HG03045 (cell line): ENCODE data around the gene CSN2.
"Not testable (repeated sequence)": the region's sequence is repeated elsewhere in the genome, so short reads cannot be mapped to it uniquely, and the experiment has no call there.

ENCODE experiments used
- ATAC-seq: cut with Tn5 transposase; IDR thresholded peaks from one replicate; pipeline ENCODE4 v1.9.1; 2021; ENCODE audit warnings: mild to moderate bottlenecking, moderate library complexity; ENCODE audit not compliant: unreplicated experiment

The CSN2 gene, protein sequence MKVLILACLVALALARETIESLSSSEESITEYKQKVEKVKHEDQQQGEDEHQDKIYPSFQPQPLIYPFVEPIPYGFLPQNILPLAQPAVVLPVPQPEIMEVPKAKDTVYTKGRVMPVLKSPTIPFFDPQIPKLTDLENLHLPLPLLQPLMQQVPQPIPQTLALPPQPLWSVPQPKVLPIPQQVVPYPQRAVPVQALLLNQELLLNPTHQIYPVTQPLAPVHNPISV

DNA sequence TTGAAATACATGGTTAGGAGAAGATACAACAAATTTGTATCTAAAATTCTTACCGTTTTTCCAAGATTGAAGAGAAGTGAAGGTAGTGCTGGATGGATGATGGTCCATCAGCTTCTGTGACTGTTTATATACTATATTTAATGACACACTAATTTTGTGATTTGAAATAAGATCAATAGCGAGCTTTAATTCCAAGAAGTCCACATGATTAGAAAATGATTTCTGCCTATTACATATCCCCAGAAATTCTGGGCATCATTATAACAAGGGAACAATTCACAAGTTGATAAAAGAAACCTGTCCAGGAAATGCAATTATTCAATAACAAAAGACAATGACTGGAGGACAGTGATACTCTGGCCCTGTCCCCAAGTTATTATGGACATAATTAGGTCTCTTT is at the start of gene CSN2:
CSN2 (minus strand) TSS at position 101 of the 400 bp plus-strand sequence. CDS start 4,733 bp downstream, outside the sequence.
- no peak for ATAC-seq

DNA sequence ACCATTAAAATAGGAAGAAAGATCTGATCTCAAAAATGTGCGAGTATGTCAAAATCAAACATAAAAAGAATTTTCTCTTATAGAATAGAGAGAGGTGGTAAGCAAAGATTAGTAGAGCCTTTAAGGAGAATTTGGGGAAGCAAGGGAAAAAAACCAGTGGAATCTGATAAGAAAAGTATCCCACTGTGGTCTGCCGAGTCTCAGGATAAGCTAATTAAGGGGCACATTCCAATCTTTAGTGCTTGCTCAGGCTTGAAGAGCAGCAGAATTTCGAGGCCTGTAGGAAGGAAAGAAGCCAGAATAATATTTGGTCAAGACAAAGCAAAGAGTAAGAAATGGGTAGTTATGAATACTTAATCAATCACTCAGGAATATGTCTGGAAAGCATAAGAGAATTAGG is 43.2 kb upstream of the CSN2 start:
- no peak for ATAC-seq

DNA sequence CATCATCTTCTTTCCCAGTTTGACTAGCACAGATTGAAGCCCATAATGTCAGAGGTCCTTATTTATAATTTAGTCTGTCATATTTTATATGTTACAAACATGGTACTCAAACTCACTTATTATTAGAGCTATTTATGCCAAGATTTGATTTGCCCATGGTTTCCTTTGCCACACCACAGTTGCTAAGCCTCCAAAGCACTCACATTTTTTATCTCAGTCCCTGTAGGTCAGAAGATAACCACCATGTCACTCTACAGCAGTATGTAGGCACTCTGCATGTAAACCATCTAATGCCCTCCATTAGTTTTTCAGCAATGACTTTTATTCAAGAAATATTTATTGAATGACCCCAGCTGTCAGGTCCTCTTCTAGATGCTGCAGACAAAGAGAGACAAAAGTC is 37.0 kb upstream of the CSN2 start:
- no peak for ATAC-seq

DNA sequence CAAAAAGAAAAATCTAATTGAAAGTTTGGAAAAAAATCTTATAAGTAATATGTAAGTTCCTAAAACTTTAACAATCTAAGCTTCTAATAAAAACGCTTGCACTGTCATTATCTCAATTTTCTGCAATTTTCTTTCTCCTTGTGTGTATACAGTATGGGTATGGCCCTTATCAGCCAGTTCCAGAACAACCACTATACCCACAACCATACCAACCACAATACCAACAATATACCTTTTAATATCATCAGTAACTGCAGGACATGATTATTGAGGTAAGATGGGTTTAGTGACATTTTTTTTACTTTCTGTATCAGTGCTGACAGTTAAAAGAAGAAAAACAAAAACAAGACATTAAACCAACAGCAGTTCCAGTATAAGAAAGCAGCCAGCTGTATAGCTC is 35.2 kb upstream of the CSN2 start:
- ATAC-seq = no peak

DNA sequence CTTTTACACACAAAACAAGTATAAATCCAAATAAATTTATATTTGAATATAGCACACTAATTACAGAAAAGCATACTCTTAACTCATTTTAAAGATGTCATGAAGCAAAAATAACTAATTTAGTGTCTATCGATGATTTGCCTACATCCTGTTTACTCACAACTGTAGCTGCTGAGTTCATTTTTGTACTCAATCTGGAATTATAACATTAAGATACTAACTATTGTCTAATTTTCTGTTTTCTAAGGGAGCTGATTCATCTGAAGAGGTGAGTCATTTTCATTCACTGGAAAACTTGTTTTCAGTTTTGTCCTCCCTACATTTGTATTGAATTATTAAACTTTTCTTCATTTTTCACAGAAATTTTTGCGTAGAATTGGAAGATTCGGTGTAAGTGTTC is 33.9 kb upstream of the CSN2 start:
- ATAC-seq = no peak

DNA sequence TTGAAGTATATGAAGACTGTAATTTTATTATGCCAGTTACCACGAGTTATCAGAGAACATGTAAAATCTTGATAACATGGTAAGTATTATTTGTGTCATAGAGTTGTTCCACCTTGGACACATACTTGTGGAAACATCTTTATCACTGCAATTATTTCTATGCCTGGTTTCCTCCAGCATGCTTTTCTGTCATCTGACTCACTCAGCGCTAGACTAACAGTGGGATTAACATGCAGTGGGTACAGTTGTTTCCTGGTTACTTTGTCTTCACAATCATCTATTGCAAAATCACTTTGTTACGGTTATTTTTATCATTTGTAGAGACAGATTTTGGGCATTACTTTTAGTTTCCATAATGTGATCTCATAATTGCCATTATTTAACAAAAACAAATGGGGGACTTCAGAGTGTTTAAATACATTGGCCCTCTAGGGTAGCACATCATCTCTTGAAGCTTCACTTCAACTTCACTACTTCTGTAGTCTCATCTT is 30.0 kb upstream of the CSN2 start, which contains the start of gene STATH:
STATH (plus strand) TSS at position 441 of the 491 bp plus-strand sequence. CDS start 2,472 bp downstream, outside the sequence.
- no peak for ATAC-seq

DNA sequence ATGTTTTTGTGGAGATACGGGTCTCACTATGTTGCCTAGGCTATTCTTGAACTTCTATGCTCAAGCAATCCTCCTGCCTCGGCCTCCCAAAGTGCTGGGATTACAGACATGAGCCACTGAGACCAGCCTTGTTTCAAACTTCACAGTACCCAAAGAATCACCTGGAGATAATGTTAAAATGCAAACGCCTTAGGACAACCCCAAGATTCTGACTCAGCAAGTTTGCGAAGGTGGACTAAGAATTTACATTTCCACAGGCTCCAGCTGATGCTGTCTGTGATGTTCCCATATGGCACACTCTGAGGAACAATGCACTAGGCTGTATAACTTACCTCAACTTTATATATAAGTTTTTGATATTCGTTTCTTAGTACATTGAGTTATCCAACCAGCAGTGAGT is 29.3 kb upstream of the CSN2 start:
- no peak for ATAC-seq

DNA sequence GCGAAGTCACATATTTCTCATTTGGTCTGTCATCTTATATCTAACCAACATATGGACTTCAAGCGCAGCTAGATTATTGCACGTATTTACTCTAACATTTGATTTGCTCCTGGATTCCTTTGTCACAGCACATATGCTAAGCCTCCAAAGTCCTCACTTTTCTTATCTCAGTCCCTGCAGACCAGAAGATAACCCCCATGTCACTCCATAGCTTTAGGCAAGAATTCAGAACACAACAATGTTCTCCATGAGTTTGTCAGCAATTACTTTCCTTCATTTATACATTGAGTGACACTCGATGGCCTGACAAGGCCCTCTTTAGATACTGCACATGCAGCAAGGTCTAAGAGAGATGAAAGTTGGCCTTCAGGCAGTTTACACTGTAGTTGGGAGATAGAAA is 25.5 kb upstream of the CSN2 start:
- ATAC-seq = no peak

DNA sequence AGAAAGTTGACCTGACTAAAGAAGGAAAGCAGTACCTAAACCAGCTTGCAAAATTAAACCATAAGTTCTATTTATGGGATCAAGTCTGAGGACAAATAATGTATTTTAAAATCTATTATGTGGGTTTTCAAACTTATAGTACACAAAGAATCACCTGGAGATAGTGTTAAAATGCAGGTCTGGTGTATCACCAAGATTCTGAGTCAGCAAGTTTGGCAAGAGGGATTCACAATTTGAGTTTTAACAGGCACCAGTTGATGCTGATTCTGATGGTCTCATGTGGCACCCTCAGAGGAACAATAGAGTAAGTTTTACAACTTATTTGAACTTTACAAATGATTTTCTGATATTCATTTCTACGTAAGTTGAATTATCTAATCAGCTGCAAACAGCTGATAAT is 21.1 kb upstream of the CSN2 start:
- ATAC-seq = no peak

DNA sequence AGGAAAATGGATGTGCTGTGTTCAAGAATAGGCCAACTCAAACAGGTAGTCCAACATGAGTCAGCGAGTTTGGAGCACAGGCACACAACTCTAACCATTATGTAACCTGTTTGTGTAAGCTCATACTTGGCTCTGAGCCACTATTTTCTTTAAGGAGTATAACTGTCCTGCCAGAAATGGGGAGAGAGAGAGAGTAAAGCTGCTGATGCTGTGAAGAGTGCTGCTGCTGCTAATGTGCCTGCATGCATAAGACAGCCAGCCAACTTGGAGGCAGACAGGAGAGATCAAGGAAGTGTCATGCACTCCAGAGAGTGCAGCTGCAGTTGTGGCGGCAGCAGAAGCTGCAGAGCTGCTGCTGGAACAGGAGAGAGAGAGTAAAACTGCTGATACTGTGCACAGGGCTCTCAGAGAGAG is 18.5 kb upstream of the CSN2 start:
- no peak for ATAC-seq

DNA sequence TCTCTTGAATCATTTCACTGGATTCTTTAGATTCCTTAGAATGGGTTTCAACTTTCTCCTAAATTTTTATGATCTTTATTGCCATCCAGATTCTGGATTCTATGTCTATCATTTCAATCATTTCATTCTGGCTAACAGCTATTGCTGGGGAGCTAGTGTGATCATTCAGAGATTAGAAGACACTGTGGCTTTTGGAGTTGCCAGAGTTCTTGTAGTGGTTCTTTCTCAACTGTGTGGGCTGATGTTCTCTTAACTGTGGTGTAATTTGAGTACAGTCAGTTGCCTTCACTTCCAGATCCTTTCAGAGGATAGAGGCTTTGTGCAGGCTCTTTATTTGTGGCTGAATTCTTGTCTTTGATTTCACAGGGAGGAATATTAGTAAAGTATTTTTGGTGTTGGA is 12.1 kb upstream of the CSN2 start:
- no peak for ATAC-seq

DNA sequence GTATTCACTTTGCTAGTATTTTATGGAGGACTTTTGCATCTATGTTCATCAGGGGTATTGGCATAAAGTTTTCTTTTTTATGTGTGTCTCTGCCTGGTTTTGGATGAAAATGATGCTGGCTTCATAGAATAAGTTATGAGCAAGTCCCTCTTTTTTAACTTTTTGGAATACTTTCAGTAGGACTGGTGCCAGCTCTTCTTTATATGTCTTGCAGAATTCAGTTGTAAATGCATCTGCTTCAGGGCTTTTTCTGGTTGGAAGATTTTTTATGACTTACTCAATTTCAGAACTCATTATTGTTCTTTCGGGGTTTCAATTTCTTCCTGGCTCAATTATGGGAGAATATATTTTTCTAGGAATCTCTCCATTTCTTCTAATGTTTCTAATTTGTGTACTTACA is 9.1 kb upstream of the CSN2 start:
- ATAC-seq = no peak

DNA sequence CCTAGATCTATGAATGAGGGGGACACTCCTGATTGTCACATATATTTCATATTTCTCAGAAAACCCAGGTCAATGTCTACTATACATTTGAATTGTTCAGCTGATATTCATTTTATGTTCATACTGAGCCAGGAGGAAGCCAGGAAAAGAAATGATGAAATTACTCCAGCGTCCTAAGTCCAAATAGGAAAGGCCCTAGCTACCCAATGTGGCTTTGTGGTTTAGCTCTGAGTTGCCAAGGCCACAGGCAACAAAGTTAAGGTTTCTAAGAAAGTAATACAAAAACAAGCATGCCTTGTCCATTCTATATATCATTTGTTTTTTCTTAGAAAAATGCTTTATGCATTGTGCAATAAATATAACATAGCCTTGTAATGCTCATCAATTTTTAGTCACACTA is 4.5 kb upstream of the CSN2 start:
- ATAC-seq = no peak

DNA sequence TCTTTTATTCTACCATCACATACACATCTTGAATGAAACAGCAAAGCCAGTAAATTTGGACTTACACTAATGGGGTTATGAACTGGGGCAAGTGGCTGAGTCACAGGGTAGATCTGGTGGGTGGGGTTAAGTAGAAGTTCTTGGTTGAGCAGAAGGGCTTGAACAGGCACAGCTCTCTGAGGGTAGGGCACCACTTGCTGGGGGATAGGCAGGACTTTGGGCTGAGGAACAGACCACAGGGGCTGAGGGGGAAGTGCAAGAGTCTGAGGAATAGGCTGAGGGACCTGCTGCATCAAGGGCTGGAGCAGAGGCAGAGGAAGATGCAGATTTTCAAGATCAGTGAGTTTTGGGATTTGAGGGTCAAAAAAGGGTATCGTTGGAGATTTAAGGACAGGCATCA is 8.3 kb downstream of the CSN2 start:
- ATAC-seq = no peak

DNA sequence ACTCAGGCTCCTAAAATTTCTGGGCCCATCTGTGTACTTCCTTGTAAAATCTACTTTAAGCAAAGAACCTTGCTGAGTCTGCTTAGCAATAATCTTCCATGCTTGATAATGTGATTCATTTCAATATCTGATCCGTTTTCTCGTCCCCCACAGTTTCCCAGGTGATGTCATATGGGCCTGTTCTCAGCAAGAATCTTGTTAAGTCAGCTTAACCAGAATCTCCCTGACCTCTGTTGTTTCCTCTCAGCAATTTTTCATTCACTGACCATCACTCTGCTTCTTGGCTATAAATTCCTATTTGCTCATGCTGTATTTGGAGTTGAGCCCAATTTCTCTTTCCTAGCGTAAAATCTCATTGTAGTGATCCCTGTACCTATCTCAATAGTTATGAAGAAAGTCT is 13.9 kb downstream of the CSN2 start:
- no peak for ATAC-seq

DNA sequence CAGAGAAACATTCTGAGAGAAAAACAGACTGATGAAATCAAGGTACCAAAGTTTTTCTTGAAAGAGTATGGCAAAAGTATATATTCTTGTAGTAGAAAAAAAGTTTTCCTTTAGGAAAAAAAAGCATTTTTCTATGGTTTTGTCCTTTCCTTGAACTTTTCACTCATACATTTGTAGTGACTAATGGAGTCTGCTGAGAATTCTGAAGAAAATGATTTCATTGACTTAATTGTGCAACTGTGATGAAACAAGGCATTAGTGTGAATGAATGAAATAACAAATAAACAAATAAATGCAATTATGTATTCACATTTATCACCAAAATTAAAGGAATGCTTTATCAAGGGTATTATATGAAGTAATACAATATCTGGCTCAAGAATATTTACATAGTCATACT is 29.0 kb downstream of the CSN2 start:
- no peak for ATAC-seq

DNA sequence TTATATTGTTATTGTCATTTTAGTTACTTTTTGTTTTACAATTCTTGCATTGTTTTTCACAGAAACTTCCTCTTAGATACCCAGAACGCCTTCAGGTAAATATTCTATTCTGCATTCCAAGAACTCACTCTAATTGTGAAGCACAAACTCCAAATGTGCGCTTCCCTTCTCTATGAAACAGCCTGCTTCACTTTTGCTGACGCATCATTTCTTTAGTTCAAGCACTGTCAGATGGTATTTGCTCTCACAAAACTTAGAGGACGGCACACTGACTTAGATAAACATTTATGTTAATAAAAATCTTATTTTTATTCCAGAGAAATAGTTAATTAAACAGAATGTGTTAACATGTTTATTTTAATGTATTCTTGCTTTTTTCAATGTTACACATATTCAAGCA is 31.4 kb downstream of the CSN2 start:
- ATAC-seq = no peak

DNA sequence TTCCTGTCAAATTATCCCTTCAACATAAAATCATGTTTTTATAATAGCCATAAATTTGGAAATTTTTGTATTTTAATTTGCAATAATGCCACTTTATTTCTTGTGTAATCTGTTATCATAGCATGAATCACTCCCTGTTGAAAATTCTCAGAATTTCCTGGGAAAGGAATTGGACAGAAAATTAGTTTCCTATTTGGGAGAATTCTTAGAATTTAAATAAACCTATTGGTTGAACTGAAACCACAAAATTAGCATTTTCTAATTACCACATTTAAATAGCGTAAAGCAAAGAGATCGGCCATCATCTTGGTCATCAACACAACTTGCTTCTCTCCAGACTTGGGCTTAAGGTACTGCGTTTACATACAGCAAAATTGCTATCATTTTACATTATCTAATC is 34.8 kb downstream of the CSN2 start, which contains the start of gene CSN1S1:
CSN1S1 (plus strand) TSS at position 301 of the 400 bp plus-strand sequence. CDS start 1,488 bp downstream, outside the sequence.
- ATAC-seq = no peak

DNA sequence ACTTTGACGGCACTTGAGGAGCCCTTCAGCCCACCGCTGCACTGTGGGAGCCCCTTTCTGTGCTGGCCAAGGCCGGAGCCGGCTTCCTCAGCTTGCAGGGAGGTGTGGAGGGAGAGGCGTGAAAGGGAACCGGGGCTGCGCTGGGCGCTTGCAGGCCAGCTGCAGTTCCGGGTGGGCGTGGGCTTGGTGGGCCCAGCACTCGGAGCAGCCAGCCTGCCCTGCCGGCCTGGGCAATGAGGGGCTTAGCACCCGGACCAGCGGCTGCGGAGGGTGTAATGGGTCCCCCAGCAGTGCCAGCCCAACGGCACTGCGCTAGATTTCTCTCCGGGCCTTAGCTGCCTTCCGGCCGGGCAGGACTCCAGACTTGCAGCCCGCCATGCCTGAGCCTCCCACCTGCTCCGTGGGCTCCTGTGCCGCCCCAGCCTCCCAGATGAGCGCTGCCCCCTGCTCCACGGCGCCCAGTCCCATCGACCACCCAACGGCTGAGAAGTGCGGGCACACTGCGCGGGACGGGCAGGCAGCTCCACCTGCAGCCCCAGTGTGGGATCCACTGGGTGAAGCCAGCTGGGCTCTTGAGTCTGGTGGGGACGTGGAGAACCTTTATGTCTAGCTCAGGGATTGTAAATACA is 41.6 kb downstream of the CSN2 start:
- not testable (repeated sequence) for ATAC-seq

DNA sequence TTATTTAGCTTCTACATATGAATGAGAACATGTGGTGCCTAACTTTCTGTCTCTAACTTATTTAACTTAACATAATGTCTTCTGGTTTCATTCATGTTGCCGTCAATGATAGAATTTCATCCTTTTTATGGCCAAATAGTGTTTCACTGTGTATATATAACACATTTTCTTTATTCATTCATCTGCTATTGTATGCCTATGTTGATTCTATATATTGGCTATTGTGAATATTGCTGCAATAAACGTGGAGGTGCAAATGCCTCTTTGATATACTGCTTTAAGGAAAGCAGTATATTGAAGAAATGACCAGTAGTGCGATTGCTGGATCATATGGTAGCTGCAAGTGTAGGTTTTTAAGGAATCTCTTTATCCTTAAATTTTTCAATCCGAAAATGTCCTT is 44.7 kb downstream of the CSN2 start:
- no peak for ATAC-seq

DNA sequence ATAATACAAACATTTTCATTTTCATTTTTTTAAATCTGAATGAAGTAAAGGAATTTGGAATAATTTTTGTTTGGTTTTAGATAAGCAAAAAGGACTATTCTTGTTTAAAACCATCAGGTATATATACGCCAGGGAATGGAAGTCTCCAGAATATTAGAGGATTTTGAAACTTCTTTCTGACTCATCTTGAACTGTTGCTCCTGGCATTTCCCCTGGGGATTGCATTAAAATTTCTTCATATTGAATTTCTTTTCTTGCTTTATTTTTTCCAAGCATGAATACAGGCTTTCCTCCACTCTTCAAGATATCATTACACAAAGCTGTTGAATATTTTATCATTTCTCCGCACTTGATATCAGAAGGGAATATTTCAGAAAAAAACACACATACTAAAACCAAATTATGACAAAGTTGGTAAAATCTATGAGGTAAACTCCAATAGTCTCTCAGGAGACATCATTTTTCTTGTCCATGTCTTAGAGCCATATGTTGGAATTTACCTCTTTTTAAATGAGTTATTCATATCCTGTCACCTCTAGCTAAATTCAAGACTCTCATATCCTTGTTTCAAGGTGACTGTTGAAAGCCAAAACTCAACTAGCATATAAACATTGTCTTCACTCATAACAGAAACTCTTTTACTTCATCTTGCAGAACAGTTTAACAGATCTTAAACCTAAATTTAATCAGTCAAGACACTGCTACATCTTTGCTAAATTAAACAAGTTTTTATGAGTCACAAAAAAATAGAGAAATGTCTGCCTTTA is 55.3 kb downstream of the CSN2 start:
- ATAC-seq = peak; percentile 86

DNA sequence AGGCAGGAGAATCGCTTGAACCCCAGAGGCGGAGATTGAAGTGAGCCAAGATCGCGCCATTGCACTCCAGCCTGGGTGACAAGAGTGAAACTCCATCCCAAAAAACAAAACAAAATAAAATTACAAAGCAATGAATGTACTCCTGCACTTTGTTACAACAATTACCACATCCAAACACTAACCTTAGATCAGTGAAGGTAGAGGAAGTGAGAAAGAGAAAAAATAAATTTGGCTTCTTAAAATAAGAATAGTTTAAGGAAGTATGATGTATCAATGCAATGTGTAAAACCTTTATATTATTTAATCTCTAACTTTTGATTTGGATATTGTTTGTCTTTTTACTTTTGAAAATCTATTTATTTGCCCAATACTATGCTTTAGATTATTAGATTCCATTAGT is 56.3 kb downstream of the CSN2 start:
- no peak for ATAC-seq
